H1 (cell line): Measurements from ENCODE around the gene NRK. TPM values are rescaled to one million over a fixed set of nuclear protein-coding genes. Genes with fewer than 3 reads are reported as not detected.

Source experiments
- CTCF ChIA-PET: fragments of 300-600 bp; sonication (Branson Sonifier 250); formaldehyde crosslinking; loops from one replicate; lab custom pipeline; 2021; ENCODE audit not compliant: partially characterized antibody; lab: Charles Lee
- POLR2A ChIA-PET: fragments of 300-600 bp; sonication (Branson Sonifier 250); formaldehyde crosslinking; loops from one replicate; lab custom pipeline; 2021; ENCODE audit warnings: inconsistent platforms; ENCODE audit not compliant: partially characterized antibody; lab: Charles Lee
- DNase-seq, 2 experiments: peaks; one replicate each; pipeline versions ENCODE4 v3.0.0 to v3.0.0-alpha.2; 2010 to 2022; ENCODE audit warnings: low spot score in 2 of 2, low read depth in 1 of 2, mixed read lengths in 1 of 2
- FAIRE-seq: peaks from 2 replicates; lab custom pipeline; 2011; peaks lifted over from hg19 to GRCh38; lab: Jason Lieb, UNC
- H2AFZ ChIP-seq: 2 replicates; pipeline ENCODE4 v1.8.1; 2012; ENCODE audit warnings: low read length, inconsistent platforms
- H2AK5ac ChIP-seq: 2 replicates; pipeline ENCODE4 v1.6.1; 2013; ENCODE audit warnings: low read depth, low read length
- H2BK120ac ChIP-seq: replicated peaks from 2 replicates; pipeline ENCODE3; 2013; ENCODE audit warnings: low read depth, low read length, inconsistent platforms
- H2BK12ac ChIP-seq: 2 replicates; pipeline ENCODE4 v1.6.1; 2013; ENCODE audit warnings: low read depth, low read length
- H2BK15ac ChIP-seq: 2 replicates; pipeline ENCODE4 v1.6.1; 2013; ENCODE audit warnings: low read length
- H2BK20ac ChIP-seq: 2 replicates; pipeline ENCODE4 v1.6.1; 2013; ENCODE audit warnings: low read length
- H2BK5ac ChIP-seq: 2 replicates; pipeline ENCODE4 v1.6.1; 2013; ENCODE audit warnings: low read depth, low read length
- H3K14ac ChIP-seq: 2 replicates; pipeline ENCODE4 v1.6.1; 2013; ENCODE audit warnings: inconsistent platforms; ENCODE audit not compliant: insufficient read length
- H3K18ac ChIP-seq: 2 replicates; pipeline ENCODE4 v1.6.1; 2013; ENCODE audit warnings: low read length; ENCODE audit errors: extremely low read depth
- H3K23ac ChIP-seq: 2 replicates; pipeline ENCODE4 v1.6.1; 2013; ENCODE audit warnings: inconsistent platforms; ENCODE audit not compliant: insufficient read length
- H3K23me2 ChIP-seq: 2 replicates; pipeline ENCODE4 v1.6.1; 2013; ENCODE audit warnings: low read depth, low read length
- H3K27ac ChIP-seq: 2 replicates; pipeline ENCODE4 v1.6.1; 2011; ENCODE audit warnings: low read depth, low read length, inconsistent platforms
- H3K27me3 ChIP-seq, 4 experiments: replicated peaks in 1 of 4; 1 replicate in 1 of 4; 2 replicates in 3 of 4; pipeline versions ENCODE4 v1.6.1 to v1.8.1; 2011 to 2013; ENCODE audit warnings: low read length in 3 of 4, mild to moderate bottlenecking in 3 of 4, inconsistent platforms in 2 of 4, mixed read lengths in 2 of 4, moderate library complexity in 1 of 4; ENCODE audit not compliant: control insufficient read depth in 3 of 4, insufficient read depth in 3 of 4; ENCODE audit errors: extremely low read depth in 1 of 4
- H3K36me3 ChIP-seq, 4 experiments: 2 replicates each; pipeline versions ENCODE4 v1.6.1 to v1.8.1; 2011 to 2013; ENCODE audit warnings: mild to moderate bottlenecking in 4 of 4, low read length in 3 of 4, moderate library complexity in 2 of 4, control low read depth in 1 of 4, inconsistent platforms in 1 of 4; ENCODE audit not compliant: insufficient read depth in 4 of 4, control insufficient read depth in 2 of 4
- H3K4ac ChIP-seq: replicated peaks from 2 replicates; pipeline ENCODE3; 2013; ENCODE audit warnings: low read length, low read depth, mixed read lengths, inconsistent platforms; ENCODE audit not compliant: insufficient read length
- H3K4me1 ChIP-seq, 4 experiments: replicated peaks in 1 of 4; 1 replicate in 1 of 4; 2 replicates in 3 of 4; pipeline versions ENCODE4 v1.6.1 to v1.8.1; 2011 to 2013; ENCODE audit warnings: low read length in 3 of 4, inconsistent platforms in 2 of 4, mixed read lengths in 1 of 4; ENCODE audit not compliant: insufficient read depth in 4 of 4, control insufficient read depth in 3 of 4
- H3K4me2 ChIP-seq, 2 experiments: 2 replicates each; pipeline versions ENCODE4 v1.6.1 to v1.8.1; 2011 to 2013; ENCODE audit warnings: low read depth in 2 of 2, low read length in 2 of 2, control low read depth in 1 of 2, inconsistent platforms in 1 of 2, mild to moderate bottlenecking in 1 of 2; ENCODE audit not compliant: insufficient read depth in 1 of 2
- H3K4me3 ChIP-seq, 4 experiments: fragments of 200-600, 300-600 bp in 1 of 4; sonication (generic), shearing (Covaris generic), sonication (Bioruptor Twin) in 1 of 4; 2 replicates each; pipeline versions ENCODE4 v1.5.1 to v1.8.1; 2011 to 2016; ENCODE audit warnings: low read length in 4 of 4, low read depth in 3 of 4, control low read depth in 2 of 4, inconsistent platforms in 2 of 4, mild to moderate bottlenecking in 2 of 4, mixed read lengths in 1 of 4, moderate library complexity in 1 of 4; ENCODE audit not compliant: insufficient read depth in 2 of 4; ENCODE audit errors: extremely low read depth in 1 of 4
- H3K56ac ChIP-seq: replicated peaks from 2 replicates; pipeline ENCODE3; 2013; ENCODE audit warnings: low read depth, mild to moderate bottlenecking, mixed read lengths, low read length, inconsistent platforms; ENCODE audit not compliant: insufficient read length
- H3K79me1 ChIP-seq: 2 replicates; pipeline ENCODE4 v1.6.1; 2013; ENCODE audit warnings: low read depth, low read length, control low read depth
- H3K79me2 ChIP-seq, 2 experiments: 2 replicates each; pipeline versions ENCODE4 v1.6.1 to v1.8.1; 2012 to 2013; ENCODE audit warnings: low read length in 2 of 2, mild to moderate bottlenecking in 2 of 2, inconsistent platforms in 1 of 2; ENCODE audit not compliant: insufficient read depth in 2 of 2, control insufficient read depth in 1 of 2
- H3K9ac ChIP-seq, 4 experiments: replicated peaks in 1 of 4; 1 replicate in 1 of 4; 2 replicates in 3 of 4; pipeline versions ENCODE4 v1.6.1 to v1.8.1; 2011 to 2013; ENCODE audit warnings: low read depth in 3 of 4, low read length in 3 of 4, control low read depth in 2 of 4, mild to moderate bottlenecking in 2 of 4, moderate library complexity in 2 of 4, inconsistent platforms in 1 of 4; ENCODE audit errors: extremely low read depth in 1 of 4
- H3K9me3 ChIP-seq, 2 experiments: 2 replicates each; pipeline versions ENCODE4 v1.6.1 to v1.8.1; 2012 to 2013; ENCODE audit warnings: mild to moderate bottlenecking in 2 of 2, moderate library complexity in 2 of 2, control low read depth in 1 of 2, inconsistent platforms in 1 of 2, low read depth in 1 of 2, low read length in 1 of 2, mixed read lengths in 1 of 2; ENCODE audit not compliant: insufficient read depth in 2 of 2
- H4K20me1 ChIP-seq, 2 experiments: replicated peaks in 1 of 2; 2 replicates each; pipeline versions ENCODE3 to v1.8.1; 2011 to 2013; ENCODE audit warnings: inconsistent platforms in 2 of 2, low read length in 2 of 2, mild to moderate bottlenecking in 1 of 2; ENCODE audit not compliant: insufficient read depth in 2 of 2, control insufficient read depth in 1 of 2
- H4K5ac ChIP-seq: 2 replicates; pipeline ENCODE4 v1.6.1; 2013; ENCODE audit warnings: low read length, low read depth, mixed read lengths, inconsistent platforms; ENCODE audit not compliant: insufficient read length
- H4K8ac ChIP-seq: 2 replicates; pipeline ENCODE4 v1.8.0; 2013; ENCODE audit warnings: mild to moderate bottlenecking, moderate library complexity, low read length, inconsistent platforms; ENCODE audit not compliant: insufficient read depth; ENCODE audit errors: extremely low read depth
- H4K91ac ChIP-seq: replicated peaks from 2 replicates; pipeline ENCODE3; 2013; ENCODE audit warnings: low read length, mixed read lengths, inconsistent platforms; ENCODE audit not compliant: insufficient read length
- ASH2L ChIP-seq: fragments of 200-600, 300-600 bp; sonication (generic); IDR thresholded peaks from one replicate; pipeline ENCODE4 v1.7.1; 2017; ENCODE audit warnings: low read length
- BACH1 ChIP-seq: IDR thresholded peaks from 2 replicates; pipeline ENCODE4 v1.6.1; 2012; ENCODE audit warnings: low read length, improper control_type of control experiment
- BRCA1 ChIP-seq: IDR thresholded peaks from 2 replicates; pipeline ENCODE4 v1.6.1; 2012; ENCODE audit warnings: low read depth, low read length, improper control_type of control experiment
- GABPA ChIP-seq: IDR thresholded peaks from 2 replicates; pipeline ENCODE4 v1.6.1; 2011; ENCODE audit warnings: mild to moderate bottlenecking, low read length, moderate library complexity, borderline replicate concordance; ENCODE audit not compliant: insufficient read depth
- KDM5A ChIP-seq: fragments of 200-600 bp; IDR thresholded peaks from 2 replicates; pipeline ENCODE4 v1.7.1; 2012; ENCODE audit warnings: mild to moderate bottlenecking, low read length, inconsistent platforms, mixed read lengths
- SUZ12 ChIP-seq: fragments of 200-600 bp; sonication (generic); IDR thresholded peaks from 2 replicates; pipeline ENCODE4 v1.6.1; 2012; ENCODE audit warnings: mild to moderate bottlenecking, inconsistent platforms, low read length, moderate library complexity, mixed read lengths
- WGBS, 2 experiments: shearing (Covaris generic) in 1 of 2; methylation state at CpG; one replicate each; pipeline versions ENCODE4 v1.1.6 to v1.1.7; 2013 to 2015; ENCODE audit warnings: low lambda C conversion rate in 2 of 2, mixed read lengths in 2 of 2, inconsistent platforms in 1 of 2, low coverage in 1 of 2, missing lambda C conversion rate in 1 of 2; ENCODE audit not compliant: insufficient replicate concordance in 2 of 2, insufficient coverage in 1 of 2, insufficient read length in 1 of 2; ENCODE audit errors: extremely low coverage in 1 of 2, missing lambda C conversion rate in 1 of 2; 5-methylcytosine and 5-hydroxymethylcytosine counted together
- polyA plus RNA-seq, 7 experiments: library from polyadenylated mRNA; depleted of rRNA in 3 of 7; stranded (reverse) in 5 of 7; unstranded in 2 of 7; fragments of >200 nt in 5 of 7; fragments of 200-250 nt in 2 of 7; gene quantifications; 1 replicate in 5 of 7; 2 replicates in 1 of 7; 4 replicates in 1 of 7; pipeline versions ENCODE4 v1.2.1 to v1.2.3, GENCODE V29; 2011 to 2013; ENCODE audit warnings: missing spikeins in 2 of 7, mixed read lengths in 2 of 7
- total RNA-seq: library from RNA; stranded (reverse); fragmentation: NEBNext Ultra II Directional; extraction: Animal tissue kit (Norgen Biotek cat#: 25700); gene quantifications from 2 replicates; pipeline ENCODE4 v1.2.1, GENCODE V29; 2021

Gene NRK
- total and polyA plus RNA-seq, 2 of the 8 experiments (the other 6 are each of a cell fraction or from before 2014, with no cell fraction given): 0.86 to 8.3 TPM

DNA sequence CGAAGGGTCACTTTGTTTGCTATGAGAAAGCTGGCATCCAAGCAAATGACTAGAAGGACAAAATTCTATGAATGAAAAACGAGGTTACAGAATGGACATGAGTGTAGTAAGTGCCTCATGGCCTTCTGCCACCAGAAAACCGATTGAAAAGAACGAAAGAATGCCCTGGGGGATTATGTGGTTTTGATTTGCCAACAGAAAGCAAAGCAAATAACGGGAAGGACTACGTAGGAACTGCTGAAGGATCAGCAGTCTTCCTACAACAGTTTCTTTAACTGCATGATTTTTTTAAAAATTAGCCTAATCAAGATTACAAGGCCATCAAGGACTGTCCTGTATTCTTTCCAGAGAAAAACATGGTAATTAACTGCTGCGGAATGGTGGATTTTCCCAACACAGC, 50.6 kb downstream of the NRK start:
- H3K4me3 ChIP-seq: no peak overlapping the region
- no peak overlapping the region for H3K56ac ChIP-seq
- no peak overlapping the region for H2BK15ac ChIP-seq
- no peak overlapping the region for H3K23ac ChIP-seq
- no peak overlapping the region for H4K8ac ChIP-seq
- no peaks in the 10 kb centered on the region for H3K23me2 ChIP-seq
- no peaks in the 10 kb centered on the region for H3K79me1 ChIP-seq
- no peaks in the 10 kb centered on the region for H3K36me3 ChIP-seq
- ChIA-PET CTCF (no interaction called here), POLR2A (no interaction called here)
- H3K14ac ChIP-seq: no peak overlapping the region
- H3K4ac ChIP-seq: no peak overlapping the region
- no peaks in the 10 kb centered on the region for H3K79me2 ChIP-seq
- H4K91ac ChIP-seq: no peak overlapping the region
- H2BK20ac ChIP-seq: no peak overlapping the region
- no peak overlapping the region for H3K27ac ChIP-seq
- H3K9ac ChIP-seq: no peak overlapping the region
- no peak overlapping the region for H2AK5ac ChIP-seq
- no peak overlapping the region for H2BK12ac ChIP-seq
- no peak for DNase-seq
- no peak overlapping the region for H3K4me2 ChIP-seq
- TF ChIP-seq KDM5A (no peak), GABPA (no peak), BRCA1 (no peak), SUZ12 (no peak), ASH2L (no peak), BACH1 (no peak)
- H3K9me3 ChIP-seq: no peaks in the 10 kb centered on the region
- 92% methylated on average over 4 of the region's 7 CpGs; no CpG with 5 or more reads in 1 of the 2 experiments for WGBS, 2 experiments
- no peak overlapping the region for H4K5ac ChIP-seq
- no peak for FAIRE-seq
- H2BK120ac ChIP-seq: no peak overlapping the region
- H2AFZ ChIP-seq: no peak overlapping the region
- H3K27me3 ChIP-seq: no peaks in the 10 kb centered on the region
- no peaks in the 10 kb centered on the region for H3K4me1 ChIP-seq
- H4K20me1 ChIP-seq: no peaks in the 10 kb centered on the region
- no peak overlapping the region for H3K18ac ChIP-seq
- no peak overlapping the region for H2BK5ac ChIP-seq
